GM04504 (cell line): ENCODE results near the gene MYO10.
A peak's percentile ranks its signal among the peaks of the same experiment; 100 is the strongest.

Experiments used
- DNase-seq: peaks from one replicate; pipeline ENCODE4 v3.0.0-alpha.2; 2012; ENCODE audit warnings: low read depth

The MYO10 gene

DNA sequence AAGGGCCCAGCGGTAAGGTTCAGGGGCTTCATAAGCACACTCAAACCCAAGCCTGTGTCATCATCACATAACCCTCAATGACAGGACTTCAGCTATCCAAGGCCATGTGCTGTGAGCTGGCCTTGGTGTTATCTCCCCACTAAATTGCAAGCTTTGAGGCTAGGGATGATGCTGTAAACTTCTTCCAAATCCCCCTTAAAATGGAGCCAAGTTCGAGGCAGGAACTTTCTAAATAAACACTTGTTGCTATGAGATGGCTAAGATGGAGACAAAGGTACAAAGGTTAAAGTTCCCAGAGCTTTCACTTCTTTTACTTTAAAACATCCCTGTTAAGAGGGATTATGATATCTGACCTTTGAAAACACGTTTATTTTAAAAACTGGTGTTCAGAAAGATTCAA is 123.6 kb downstream of the MYO10 start:
- DNase-seq, result no peak

DNA sequence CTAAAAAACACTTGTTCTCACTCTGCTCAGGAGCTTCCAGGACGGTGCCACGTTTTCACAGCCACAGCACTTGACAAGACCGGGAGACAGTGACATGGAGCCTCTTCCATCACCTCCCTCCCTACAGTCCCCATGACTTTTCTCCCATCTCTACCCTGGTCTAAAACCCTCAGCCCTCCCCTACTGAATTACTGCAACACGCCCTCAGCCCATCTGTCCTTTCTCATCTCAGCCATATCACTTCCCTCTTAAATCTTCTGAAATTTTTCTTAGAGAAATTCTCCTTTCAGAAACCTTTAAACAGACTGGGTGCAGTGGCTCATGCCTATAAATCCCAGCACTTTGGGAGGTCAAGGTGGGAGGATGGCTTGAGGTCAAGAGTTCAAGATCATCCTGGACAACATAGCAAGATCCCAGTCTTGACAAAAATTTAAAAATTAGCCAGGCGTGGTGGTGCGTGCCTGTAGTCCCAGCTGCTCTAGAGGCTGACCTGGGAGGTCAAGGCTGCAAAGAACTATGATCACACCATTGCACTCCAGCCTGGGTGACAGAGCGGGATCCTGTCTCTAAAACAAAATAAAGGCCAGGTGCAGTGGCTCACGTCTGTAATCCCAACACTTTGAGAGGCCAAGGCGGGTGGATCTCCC is 125.8 kb downstream of the MYO10 start:
- DNase-seq, result no peak

DNA sequence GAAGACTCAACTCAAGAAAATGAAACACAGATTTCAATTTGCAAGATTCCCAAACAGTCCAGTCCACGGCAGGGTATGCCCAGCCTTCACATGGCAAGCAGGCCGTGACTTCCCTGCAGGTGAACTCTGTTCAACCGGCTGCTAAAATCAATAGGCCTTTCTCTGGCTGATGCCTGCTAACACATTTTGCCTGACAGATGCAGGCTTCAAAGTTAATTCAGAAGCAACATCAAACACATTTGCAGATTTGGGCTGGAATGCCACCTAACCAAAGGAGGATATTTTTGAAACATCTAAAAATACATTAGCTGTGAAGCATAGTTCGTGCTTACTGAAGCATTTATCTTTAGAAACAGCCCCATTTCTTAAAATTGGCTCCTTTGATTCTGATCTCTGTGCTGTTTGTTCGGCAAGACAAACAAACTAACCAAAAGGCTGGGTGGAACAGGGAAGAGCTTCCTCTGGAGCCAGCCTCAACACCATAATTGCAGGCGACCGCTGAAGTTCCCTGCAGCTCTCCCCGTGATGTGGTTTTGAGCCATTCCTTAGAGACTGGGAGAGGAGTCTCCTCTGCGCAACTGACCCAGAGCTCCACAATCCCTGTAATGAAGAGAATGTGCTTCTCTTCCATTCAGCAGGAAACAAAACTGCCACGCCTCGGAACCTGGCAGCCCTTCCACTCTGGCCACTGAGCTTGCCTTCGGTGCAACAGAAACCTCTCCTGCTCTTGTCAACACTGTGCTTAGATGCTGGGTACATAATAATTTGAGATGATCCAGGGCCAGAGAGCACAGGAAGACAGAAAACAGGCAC is 126.5 kb downstream of the MYO10 start:
- DNase-seq, result peak; percentile 84

DNA sequence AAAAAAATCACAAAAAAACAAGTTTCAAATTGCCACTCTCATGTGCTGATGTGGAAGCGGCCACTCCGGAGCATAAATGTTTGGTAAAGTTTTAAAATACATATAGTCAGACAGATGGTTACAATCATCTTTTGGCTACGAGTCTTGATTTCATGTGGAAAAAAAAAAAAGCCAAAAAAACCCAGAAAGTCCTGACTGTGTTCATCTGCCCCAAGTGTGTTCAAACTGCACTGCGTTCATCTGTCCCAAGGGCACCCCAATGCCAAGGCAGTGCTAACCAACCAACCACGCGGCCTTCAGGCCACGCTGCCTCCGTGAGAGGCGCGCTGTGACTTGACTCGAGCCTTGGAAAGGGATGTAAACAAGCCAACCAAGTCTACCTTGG is 127.1 kb downstream of the MYO10 start:
- DNase-seq, result no peak

DNA sequence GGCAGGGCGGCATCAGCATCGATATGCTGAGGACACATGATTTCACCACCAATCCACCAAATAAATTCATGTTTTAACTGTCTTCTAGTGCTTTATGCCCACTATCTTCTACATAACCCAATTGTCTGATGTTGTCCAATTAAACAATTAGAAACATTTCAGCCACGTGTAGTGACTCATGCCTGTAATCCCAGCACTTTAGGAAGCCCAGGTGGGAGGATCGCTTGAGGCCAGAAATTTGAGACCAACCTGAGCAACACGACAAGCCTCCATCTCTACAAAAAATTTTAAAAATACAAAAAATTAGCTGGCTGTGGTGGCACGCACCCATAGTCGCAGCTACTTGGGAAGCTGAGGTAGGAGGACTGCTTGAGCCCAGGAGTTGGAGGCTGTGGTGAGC is 128.1 kb downstream of the MYO10 start:
- DNase-seq, result no peak

DNA sequence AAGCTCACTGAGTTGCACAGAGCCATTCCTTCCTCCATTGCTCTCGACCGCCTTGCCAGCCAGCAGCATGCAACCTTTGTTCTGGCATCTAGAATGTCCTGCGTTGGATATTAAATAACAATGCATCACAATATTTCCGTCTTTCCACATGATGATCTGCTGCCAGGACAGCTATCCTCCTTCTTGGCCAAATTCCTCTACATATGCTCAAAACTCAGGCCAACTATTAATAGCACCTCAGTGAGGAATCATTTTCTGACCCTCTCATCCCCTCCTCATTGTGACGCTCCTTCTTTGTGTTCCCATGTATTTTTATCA is 128.6 kb downstream of the MYO10 start:
- DNase-seq, result no peak

DNA sequence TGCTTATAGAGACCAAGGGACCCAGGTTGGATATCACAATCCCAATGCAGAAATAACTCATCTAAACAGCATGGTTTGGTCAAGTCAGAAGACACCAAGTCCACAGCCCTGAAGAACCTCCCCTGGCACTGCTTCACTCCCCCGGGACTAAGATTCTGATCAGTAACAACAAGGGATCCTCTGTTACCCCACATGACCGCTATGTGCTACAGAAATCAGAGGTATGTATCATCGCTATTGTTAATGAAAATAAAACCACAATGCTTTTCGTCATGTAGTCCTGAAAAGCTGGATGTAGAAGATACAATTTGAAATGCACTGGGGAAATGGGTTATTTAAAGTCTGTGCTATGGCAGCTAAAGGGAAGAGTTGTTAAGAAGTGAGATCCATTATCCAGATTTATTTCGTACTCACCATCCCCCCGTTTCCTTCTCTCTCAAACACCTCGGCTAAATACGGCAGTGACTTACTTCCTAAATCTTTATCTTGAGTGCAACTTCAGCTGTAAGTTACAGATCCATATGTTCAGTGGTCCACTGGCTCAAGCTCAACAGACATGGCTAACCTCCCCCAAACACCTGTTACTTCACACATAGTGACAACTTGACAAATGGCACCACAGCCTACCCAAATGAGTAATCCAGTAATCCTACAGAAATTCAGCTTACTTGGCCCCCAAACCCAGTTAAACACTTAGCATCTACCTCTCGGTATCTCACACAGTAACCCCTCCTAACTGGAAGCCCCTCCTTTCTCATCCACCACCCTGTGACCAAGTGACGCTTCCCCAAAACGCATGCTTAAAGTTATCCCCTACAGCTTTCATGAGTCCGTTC is 129.2 kb downstream of the MYO10 start:
- no peak for DNase-seq

DNA sequence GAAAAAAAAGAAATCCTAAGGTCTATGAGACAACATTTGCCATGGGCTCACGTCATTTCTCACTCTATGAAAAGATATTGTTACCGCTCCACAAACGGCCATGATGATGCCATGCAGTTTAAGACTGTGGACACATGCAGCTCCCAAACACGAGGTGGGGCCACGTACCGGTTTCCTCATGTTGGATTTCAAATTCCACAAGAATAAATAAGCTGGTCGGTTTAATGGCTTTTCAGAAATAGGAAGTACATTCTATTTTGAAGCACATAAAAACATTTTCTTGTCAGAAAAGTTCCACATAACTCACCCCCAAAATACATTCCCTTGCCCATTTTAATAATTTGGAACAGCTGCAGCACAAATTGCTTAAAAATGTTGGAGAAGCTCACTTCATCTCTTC is 130.6 kb downstream of the MYO10 start:
- peak; percentile 79 for DNase-seq

DNA sequence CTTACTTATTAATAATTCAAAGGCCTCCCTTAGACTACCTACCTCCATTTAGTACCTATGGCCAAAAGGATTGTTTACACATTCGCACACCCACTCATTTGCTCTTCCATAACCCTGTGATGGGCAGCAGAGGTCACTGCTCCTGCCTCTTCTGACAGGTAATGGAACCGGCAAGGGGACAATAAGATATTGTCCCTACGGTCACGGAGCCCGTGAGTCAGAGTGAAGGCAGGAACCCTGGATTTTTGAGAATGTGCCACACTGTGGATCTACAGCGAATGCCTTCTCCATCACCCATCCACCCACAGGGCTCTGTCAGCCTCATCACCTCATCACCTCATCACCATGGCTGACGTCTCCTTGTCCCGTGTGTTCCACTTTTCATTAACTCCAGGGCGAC is 132.3 kb downstream of the MYO10 start:
- DNase-seq, result no peak

DNA sequence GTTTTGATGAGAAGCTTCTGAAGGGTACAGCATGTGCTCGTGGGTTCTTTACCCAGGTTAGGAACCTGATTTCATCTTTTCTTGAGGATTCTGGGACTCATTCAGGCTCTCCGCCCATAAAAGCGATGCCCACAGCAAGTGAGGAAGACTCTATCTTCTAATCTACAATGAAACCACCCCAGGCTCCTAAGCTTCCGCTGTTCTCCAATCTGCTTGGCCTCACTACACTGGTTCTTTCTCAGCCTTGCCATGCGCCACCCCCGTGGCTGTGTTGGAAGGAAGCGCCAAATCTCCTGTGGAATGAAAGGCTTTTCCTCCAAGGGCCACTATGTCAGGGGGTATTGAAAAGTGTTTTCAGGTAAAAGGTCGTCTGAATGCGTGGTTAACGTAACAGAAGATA is 135.6 kb downstream of the MYO10 start:
- DNase-seq, result no peak

DNA sequence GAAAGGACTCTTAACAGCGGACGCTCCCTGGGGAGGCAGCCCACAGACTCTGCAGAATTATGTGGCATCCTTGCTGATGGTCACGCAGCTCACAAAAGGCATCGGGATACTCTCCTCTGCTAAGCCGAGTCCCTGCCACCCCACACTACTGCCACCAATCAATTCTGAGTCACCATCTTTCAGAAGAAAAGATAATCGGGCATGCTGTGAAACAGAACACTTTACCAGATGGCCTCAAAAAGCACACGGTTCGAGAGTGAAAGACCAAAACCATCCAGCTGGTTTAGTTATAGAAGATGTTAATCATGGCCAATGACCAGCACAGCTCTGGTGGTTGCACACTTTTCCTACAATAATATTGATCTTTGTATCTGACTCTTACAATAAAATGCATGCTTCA is 136.3 kb downstream of the MYO10 start:
- no peak for DNase-seq

DNA sequence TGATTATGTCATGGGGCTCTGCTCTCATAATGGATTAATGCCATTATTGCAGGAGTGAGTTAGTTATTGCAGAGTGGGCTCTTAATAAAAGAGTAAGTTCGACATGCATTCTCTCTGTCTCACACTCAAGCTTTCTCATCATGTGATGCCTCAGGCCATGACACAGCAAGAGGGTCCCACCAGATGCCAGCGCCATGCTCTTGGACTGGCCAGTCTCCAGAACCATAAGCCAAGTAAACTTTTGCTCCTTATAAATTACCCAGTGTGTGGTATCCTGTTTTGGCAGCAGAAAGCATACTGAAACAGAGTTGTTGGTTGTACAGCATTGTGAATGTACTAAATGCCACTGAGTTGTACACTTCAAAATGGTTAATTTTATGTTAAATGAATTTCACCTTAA is 138.1 kb downstream of the MYO10 start:
- DNase-seq, result no peak

DNA sequence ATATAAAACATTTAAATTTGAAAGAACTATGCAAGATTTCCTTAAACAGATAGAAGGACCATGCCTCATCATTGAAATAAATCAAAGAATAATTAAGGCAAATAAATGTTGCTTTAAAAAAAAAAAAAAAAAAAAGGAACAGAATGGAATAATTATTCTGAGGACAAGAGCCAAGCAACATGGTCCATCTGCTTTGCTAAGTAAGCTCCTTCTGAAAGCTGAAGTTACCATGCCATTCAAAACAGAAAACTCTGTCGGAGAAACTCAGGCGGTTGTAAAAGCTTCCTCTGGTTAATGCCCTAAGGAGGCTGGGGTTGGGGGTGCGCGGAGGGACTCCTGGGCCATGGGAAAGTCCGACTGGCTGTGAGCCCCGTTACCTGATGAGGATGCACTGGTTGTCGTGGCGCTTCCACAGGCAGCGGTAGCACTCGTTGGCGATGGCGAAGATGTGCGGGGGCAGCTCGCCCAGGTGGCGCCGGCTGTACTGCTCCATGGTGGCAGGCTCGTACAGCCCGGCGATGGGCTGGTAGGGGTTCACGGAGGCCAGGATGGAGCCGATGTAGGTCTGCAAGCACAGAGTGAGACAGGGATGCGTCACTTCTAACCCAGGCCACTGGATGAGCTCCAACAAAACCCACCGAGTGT is 141.7 kb downstream of the MYO10 start:
- DNase-seq, result no peak

DNA sequence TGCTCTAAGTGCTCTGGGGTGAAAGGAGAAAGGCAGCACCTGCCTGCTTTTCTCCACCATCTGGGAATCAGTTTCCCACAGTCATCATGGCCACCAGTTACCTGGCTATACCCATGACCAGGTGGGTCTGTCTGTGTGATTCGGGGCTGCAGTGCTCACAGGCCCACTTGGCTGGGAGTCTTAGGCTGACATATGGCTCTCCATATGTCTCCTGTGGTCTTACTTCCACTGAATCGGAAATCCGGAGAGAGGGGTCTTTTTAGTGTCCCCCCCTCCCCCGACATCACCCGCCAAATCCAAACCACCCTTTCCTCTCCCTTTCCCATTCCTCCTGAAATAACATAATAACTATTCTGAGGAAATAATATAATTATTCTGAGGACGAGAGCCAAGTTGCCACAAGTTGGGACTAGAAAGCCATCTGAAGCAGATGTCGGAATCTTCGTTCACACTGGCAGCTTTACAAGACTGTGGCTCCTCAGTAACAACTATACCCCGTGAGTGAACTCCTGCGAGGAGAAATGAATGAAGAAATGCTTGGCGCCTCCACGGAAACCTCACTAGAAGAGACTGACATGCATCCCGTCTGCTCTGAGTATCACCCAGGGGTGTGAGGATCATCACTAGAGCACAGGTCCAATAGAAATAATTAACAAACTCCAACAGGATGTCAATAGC is 143.4 kb downstream of the MYO10 start:
- DNase-seq, result no peak

DNA sequence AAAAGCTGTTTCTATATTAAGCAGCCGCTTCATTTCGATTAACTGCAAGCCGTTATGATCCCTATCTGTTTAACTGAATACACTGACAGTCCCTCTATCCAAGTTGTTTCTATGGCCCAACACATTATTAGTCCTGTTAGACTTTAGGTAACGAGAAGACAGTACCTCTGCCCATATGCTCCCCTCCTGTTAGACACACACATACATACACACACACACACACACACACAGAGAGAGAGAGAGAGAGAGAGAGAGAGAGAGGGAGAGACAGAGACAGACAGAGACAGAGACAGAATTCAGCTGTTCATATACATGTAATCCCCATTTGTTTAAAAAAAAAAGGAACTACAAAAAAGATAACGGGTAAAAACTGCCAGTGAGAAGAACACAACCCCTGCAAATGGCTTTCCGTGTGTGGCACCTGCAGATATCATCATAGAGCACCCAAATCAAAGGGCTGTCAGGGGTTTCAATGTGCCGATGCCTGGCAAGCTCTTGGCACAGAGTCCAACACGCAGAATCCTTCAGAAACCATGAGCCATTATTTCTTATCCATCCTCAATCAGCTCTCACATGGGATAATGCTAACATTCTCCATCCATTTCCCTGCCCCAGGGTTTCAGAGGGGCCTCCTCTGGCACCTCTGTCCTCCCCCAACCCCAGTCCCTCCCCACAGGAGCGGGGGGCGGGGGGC is 144.0 kb downstream of the MYO10 start:
- no peak for DNase-seq

DNA sequence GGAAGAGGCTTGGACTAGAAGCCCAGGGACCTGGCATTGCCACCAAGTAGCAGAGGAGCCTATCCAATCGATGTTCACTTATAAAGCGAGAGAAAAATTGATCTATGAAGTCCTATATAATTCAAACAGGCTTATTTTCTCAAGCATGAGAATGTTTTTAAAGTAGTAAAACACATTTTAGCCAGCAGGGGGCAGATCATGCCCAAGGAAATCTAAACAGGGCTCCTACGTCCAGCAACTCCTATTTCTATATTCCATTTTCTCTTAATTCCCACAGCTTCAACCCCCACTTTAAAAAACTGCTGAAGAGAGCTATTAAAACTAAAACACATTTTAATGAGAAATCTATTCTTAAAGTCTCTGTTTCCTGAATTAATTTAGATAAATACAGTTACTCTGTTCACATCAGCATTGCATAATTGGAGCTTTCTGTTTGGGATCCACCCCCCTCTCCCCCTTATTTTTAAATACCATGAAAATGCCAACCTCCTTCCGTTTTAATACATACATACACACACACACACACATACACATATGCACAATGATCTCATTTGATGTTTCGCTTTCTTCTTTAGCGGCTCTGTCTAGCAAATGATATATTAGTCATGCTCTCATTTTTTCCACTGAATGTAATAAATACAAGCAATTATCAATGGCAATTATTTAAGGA is 144.9 kb downstream of the MYO10 start:
- no peak for DNase-seq

DNA sequence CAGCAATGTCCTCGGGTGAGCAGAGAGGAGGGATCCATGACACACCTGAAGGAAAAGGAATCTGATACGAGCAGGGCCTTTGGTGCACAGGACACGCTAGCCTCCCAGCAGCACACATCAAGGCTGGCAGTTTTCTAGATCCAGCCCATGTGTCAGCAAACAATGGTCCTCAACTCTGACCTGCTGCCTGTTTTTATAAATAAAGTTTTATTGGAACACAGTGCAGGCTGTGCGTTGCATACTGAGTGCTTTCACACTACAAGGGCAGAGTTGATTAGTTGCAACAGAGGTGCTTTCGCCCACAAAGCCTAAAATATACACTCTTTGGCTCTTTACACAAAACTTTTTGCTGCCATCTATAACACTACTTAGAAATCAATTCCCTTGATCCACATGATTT is 147.1 kb downstream of the MYO10 start:
- DNase-seq, result no peak

DNA sequence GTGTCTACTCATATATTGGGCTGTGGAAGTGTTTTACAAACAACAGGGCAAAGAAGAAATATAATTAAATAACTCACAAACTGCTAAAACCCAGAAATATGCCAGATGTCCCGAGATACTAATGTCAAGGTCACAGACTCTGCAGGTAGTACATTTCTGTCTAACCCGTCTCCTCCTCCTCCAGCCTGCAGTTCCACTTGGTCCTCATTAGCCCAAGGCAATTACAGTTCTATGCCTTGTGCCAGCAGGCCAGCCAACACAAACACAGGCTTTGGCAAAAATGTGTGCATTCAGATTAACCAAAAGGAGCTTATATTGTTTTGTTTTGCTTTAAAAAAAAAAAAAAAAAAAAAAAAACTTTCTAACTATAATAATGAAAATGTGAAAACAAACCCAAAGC is 148.8 kb downstream of the MYO10 start:
- DNase-seq, result no peak

DNA sequence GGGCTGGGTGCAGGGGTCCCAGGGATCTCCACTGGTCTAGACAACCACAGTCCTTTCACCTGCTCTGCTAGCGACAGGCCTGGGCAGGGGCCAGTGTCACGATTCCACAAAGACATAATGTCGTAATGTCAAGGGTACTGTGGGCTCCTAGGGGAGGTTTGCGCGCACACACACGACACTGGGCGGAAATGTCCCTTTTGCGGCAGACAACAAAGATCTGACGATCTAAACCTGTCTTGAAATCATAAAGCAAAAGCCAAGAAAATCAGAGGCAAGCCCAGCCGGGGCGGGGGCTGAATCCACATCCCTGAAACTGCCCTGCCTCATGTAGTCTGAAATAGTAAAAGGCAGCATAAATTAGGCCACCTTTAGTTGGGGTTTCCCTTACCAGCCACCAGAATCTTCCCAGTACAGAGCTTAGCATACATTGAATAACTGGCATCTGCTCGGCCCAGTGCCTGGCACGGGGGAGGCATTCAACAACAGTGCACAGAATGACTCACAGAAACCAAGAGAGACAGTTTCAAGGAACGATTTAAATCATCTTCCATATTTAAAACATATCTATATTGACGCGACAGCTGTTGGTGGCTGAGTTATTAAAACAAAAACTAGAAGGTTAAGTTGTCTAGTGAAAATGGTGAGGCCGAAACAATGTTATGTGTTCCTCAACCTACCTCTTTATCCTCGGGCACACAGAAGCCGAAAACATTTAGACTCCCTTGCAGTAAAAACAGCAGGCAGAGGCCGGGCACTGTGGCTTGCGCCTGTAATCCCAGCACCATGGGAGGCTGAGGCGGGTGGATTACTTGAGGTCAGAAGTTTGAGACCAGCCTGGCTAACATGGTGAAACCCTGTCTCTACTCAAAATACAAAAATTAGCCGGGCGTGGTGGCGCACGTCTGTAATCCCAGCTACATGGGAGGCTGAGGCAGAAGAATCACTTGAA is 151.0 kb downstream of the MYO10 start:
- no peak for DNase-seq

DNA sequence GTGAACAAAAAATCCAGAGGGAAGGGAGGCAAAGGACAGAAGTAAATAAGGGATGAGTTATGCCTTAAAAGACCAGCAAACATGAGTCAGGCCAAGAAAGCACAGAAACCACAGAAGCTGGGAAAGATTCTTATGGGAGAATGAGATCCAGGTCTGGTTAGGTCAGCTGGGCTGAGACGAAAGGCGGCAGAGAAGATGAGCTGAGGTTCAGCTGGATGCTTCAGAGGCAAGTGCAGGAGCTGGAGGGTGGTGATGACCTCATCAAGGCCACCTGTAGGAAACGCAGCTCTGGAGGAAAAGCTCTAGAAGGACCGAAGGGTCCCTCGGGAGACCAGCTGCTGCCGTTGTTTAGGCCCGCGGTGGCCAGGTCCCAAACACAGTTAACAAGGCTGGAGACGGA is 152.0 kb downstream of the MYO10 start:
- peak; percentile 80 for DNase-seq
